NCI-H2107 (cell line): ENCODE results near the gene MALL.
"Not testable (repeated sequence)": the region's sequence is repeated elsewhere in the genome, so short reads cannot be mapped to it uniquely, and the experiment has no call there.

Experiments
- DNase-seq: peaks from one replicate; lab custom pipeline; 2025; lab: John Stamatoyannopoulos, UW

The MALL gene

GRCh38 chr2:110050222-110050621, 65.4 kb downstream of the MALL start:
- not testable (repeated sequence) for DNase-seq

DNA sequence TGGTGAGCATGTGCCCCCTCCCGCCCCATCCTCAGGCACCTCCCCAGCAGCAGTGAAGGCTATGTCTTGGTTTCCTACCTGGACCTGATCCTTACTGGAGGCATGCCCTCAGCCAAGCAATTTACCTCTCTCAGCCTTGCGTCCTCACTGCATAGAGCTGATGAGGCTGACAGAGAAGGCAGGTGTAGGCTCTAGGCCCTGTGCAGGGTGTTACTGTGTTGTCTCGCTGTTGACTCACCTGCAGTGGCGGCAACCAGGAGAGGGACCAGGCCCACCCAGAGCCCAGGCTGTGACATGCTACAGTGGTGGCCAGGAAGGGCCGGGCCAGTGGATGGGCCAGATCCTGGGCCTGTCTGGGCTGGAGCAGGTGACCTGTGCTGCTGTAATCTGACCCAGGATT, 65.9 kb downstream of the MALL start:
- DNase-seq, result not testable (repeated sequence)

DNA sequence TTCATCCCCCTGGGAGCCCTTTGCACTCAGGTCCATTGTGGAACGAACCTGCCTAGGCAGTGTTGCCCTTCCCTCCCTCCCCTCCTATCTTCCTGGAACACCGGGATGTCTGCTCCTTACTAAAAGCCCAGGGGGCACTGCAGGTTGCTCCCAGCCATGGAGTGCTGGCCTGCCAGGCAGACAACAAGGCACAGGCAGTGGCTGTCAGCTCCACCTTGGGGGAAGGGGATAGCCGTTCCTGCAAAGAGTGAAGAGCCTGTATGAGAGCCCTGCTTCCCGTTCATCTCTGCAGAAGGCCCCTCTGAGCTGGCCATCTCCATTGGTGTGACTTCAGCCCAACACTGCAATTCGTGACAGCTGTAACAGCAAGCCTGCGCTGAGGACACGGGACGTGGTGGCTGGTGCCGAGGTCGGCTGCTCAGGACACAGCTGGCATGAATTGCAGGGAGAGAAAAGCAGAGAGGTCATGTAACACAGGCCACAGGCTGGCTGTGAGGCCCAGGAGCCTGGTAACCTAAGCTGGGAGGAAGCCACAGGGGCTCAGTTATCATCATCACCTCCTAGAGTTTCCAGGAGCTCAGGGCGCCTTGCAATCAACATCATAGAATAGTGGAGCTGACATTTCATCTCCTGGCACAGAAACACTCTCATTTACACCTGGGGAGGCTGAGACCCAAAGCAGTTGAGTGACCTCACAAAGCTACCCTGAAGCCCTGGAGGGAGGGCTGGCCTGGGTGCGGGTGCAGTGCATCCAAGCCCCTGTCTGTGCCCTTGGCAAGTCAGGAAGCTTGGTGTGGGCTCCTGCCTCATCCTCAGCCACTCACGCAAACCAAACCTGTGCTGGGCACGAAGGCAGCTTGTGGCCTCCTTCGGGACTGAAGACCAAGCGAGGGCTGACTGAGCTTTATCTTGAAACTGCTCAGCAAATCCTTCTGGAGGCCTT, 67.1 kb downstream of the MALL start:
- DNase-seq, result not testable (repeated sequence)

DNA sequence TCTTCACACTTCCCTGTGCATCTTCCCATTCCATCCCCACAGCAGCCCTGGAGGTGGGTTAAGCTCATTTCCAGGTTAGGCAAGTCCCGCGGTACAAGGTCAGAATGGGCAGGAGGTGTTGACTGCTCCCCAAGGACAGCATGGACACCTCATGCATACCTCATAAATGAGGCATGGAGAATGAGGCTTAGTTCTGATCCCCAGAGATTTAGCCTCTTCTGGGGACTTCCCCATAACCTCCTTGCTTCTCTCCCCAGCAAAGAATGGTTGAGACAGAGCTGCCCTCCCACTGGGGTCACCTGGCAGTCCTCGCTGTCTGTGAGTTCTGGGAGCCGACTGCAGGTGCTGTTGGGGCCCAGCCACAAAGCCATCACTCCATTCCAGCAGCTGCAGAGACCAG, 68.4 kb downstream of the MALL start:
- DNase-seq, result not testable (repeated sequence)

- DNase-seq, result not testable (repeated sequence)
These were observed 73.5 kb downstream of the MALL start for GRCh38 chr2:110041941-110042660.

DNA sequence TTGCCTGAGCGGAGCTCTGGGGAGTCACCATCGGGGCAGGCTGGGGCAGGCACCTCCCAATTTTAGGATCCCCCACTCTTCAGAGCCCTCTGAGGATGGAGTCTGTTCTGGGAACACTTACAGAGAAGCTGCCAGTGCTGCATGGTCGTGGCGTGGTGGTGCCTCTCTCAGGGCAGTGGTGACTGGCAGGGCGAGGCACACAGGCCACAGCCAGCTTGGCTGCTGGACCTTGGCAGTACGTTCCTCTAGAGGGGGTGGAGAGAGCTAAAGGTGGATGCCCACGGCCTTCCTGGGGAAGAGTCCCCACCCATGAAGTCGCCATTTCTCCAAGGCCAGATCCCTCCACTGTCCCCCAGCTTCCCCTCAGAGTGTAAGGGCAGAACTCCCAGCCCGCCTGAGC, 78.3 kb downstream of the MALL start:
- DNase-seq, result not testable (repeated sequence)

DNA sequence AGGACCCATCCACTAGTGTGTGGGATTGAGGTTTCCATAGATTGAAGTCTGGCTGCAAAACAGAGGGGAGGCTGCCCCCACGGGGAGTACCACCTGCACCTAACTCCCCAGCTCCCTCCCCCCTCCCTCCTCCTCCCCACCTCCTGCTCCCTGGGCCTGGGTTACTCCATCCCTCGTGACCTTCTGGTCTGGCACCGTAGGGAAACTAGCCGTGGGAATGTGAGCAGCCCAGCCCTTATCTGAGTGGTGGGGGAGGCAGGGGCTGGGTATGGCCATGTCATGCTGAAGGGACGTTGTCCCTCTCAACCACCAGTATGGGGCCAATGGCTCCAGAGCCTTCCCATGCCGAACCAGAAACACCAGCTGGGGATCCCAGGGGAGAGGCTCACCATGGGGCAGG, 80.2 kb downstream of the MALL start:
- DNase-seq, result not testable (repeated sequence)

DNA sequence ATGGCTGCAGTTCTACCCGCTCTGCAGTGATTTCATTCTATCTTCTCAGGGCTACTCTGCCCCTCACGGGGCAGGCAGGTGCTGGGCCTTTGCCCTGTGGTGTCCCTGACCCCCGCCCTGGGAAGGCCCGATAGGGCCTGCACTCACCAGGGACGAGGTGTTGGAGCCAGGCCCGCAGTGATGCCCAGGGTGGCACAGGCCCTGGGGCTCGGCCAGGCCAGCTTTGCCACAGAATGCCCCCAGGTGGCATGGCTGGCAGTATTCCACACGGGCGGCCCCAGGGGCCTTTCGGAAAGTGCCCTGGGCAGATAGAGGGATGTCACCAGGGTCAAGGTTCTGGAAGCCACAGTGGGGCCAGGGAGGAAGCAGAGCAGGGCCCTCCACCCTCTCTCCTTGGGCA, 80.7 kb downstream of the MALL start:
- DNase-seq, result not testable (repeated sequence)
